ENCODE measurements around the gene ATAD2B.

ATAD2B gene

DNA sequence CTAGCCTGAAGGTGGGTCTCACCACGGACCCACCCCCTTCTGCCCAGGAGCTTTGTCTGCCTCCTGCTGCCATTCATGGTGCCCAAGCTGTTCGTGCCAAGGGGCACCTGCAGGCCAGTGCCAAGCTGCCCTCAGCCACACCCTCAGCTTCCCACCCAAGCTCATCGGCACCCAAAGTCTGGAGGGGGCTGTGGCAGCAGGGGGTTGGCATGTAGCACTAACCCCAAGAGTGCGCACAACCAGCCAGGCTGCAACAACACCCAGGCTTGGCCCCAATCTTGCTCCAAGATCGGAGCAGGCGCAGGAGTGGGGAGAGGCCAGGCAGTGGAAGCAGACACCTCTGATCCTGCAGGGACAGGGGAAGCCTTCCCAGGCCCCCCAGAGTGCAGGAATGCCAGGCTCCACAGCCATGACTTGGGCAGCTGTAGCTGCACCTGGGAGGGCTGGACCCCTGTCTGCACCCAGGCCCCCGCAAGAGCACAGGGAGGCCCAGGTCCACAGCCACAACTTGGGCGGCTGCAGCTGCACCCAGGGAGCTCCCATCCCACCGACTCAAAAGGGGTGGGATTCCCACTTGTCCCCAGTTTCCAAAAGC is 89.9 kb downstream of the ATAD2B start:
- no peak for TF ChIP-seq ZNF274 (IDR thresholded peaks at IDR 0.05; ENCODE audit: low read depth, low read length)
- no peak overlapping the region for H3K4me3 ChIP-seq (ENCODE audit: low read length)

DNA sequence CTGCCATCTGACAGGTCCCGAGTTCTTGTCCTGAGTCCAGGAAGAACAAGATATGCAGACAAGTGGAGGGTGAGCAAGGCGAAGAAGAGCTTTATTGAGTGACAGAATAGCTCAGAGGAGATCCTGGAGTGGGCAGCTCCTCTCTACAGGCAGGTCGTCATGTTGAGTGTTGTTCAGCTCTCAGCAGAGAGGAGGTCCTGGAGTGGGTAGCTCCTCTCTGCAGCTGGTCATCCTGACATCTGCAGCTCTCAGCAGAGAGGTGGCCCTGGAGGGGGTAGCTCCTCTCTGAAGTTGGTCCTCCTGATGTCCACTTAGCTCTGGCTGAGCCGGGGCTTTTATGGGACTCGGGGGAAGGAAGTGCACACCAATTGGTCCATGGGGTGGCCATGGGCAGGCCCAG is 90.4 kb downstream of the ATAD2B start:
- no peak for TF ChIP-seq ZNF274 (IDR thresholded peaks at IDR 0.05; ENCODE audit: low read depth, low read length)
- no peak overlapping the region for H3K4me3 ChIP-seq (ENCODE audit: low read length)

DNA sequence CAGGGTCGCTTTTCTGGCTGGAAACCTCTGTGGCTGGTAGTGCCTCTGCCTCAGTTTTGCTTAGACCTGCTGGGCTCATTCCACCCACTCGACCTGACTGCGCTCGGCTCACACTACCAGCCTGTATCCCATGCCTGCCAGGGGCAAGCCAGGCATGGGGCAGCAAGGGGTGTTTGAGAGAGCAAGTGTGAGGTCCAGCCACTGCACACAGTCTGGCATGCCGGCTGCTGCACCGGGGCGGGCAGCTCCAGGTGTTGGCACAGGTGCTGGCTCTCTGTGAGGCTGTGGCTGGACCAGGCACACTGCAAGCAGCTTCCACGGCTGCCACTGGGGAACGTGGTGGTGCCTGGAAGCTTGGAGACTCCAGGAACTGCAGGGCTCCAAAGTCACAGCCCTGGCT is 90.9 kb downstream of the ATAD2B start:
- no peak for TF ChIP-seq ZNF274 (IDR thresholded peaks at IDR 0.05; ENCODE audit: low read depth, low read length)
- H3K4me3 ChIP-seq (ENCODE audit: low read length): no peak overlapping the region

DNA sequence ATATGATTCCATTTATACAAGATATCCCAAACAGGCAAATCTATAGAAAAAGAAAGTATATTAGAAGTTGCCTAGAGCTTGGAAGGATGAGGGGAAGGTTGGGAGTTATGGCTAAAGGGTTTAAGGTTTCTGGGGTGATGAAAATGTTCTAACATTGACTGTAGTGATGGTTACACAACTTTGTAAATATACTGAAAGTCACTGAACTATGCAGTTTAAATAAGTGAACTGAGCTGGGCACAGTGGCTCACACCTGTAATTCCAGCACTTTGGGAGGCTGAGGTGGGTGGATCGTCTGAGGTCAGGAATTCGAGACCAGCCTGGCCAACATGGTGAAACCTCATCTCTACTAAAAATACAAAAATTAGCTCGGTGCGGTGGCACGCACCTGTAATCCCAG is 91.5 kb downstream of the ATAD2B start:
- no peak for TF ChIP-seq ZNF274 (IDR thresholded peaks at IDR 0.05; ENCODE audit: low read depth, low read length)
- no peak overlapping the region for H3K4me3 ChIP-seq (ENCODE audit: low read length)

DNA sequence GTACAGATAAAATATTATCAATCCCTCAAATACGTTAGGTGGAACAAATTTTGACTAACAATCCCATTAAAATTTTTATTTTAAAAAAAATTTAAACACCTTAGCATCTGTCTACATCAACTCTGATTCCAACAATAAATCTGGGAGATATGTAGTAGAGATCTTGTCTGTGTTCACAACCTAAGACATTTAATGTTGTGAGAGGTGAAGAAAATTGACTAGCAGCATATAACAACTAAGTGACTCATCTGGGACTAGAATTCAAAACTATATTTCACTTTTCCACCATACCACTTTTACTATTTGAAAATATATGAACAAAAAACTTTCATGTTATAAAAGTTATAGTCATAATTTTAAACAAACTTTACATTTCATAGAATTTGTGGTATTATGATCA is 97.9 kb downstream of the ATAD2B start:
- no peak for TF ChIP-seq ZNF274 (IDR thresholded peaks at IDR 0.05; ENCODE audit: low read depth, low read length)
- no peak overlapping the region for H3K4me3 ChIP-seq (ENCODE audit: low read length)

DNA sequence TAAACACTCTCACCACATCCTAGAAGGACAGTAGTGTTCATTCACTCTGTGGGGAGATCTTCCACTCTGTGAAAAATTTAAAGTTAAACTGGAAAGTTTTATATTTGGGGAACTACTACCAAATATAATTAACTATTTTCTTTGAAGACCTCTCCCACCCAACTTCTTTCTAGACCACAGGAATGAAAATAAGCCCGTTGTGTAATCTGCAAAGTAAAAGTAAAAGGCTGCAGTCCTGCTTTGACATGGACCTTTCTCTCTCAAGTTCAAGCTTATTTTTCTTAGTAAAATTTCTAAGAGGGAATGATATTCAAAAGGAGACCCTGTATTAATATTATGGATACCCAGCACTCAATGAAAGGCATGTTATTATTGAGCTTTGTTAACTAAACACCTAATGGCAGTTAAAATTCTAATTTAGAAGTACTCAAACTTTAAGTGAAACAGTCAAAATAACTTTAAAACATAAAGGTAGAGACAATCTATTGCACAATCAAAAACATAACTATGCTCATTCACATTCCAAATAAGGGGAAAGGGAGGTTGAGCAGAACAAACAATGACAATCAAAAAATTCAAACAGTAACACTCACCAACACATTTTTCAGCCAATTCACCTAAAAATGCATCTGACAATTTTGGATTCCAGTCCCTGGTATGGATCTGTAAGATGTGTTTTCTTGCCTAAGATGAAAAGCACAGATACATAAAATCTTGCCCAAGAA is 98.5 kb downstream of the ATAD2B start:
- TF ChIP-seq ZNF274 (IDR thresholded peaks at IDR 0.05; ENCODE audit: low read depth, low read length): no peak
- no peak overlapping the region for H3K4me3 ChIP-seq (ENCODE audit: low read length)

DNA sequence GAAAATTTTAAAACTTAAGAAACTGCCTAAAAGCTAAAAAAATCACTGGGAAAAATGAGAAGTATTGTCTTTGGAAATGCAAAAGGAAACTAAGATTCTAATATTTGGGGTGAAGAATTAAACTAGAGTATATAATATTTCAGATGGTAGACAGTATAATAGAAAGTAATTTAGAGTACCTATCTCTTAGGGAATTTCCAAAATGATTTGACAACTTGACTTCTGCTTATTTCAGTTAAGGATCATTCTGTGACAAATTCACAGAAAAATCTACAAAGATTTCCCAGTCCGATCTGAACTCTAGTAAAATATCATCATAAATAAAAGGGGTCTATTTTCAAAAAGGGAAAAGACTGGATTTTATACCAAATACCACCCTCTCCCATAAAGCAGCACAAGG is 99.6 kb downstream of the ATAD2B start:
- no peak for TF ChIP-seq ZNF274 (IDR thresholded peaks at IDR 0.05; ENCODE audit: low read depth, low read length)

DNA sequence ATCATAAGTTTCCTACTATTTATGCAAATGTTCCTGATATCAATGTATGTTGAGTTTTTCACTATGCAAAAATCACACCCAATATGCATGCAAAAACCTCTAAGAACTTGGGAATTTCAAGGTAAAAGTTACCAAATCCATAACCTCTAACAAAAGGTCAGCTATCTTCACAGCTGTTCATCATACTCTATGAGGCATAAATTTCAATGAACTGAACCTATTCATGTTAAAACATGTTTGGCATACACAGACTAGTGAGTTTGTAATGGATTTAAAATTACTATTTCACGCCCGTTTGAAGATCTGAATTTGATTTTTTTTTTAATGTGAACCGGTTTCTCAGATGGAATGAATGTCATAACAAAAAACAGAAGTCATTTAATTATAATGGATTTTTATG is 100.2 kb downstream of the ATAD2B start:
- no peak overlapping the region for H3K4me3 ChIP-seq (ENCODE audit: low read length)
- no peak for TF ChIP-seq ZNF274 (IDR thresholded peaks at IDR 0.05; ENCODE audit: low read depth, low read length)

More for the DNA sequence above, 99.6 kb downstream of the ATAD2B start:
- H3K4me3 ChIP-seq (ENCODE audit: low read length): no peak overlapping the region

DNA sequence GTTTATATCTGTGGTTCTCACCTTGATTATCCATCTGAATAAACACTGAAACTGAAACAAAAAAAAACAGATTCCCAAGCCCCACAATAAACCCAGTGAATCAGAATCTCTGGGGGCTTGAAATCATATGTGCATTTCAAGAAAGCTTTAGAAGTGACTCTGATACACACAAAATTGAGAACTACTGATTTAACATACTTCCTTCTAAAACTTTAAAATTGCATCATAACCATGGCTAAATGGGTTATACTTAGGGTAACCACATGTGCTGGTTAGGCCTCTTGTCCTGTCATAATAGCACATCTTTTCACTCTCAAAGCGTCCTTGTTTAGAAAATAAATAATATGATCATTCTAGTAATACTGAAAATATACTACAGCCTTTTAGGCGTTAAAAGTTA is 100.9 kb downstream of the ATAD2B start:
- TF ChIP-seq ZNF274 (IDR thresholded peaks at IDR 0.05; ENCODE audit: low read depth, low read length): no peak
- H3K4me3 ChIP-seq (ENCODE audit: low read length): no peak overlapping the region

DNA sequence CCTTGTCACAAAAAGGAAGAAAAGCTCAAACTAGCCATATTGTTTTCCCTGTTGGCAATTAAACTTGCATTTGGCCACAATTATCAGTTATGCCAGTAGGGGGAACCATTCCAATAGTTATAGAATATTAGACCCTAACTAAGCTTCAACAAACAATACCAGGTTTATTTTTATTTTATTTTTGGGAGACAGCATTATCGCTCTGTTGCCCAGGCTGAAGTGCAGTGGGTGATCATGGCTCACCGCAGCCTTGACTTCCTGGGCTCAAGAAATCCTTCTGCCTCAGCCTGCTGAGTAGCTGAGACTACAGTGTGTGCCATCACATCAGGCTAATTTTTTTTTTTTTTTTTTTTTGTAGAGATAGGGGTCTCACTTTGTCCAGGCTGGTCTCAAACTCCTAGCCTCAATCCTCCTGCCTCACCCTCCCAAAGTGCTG is 102.1 kb downstream of the ATAD2B start:
- no peak for TF ChIP-seq ZNF274 (IDR thresholded peaks at IDR 0.05; ENCODE audit: low read depth, low read length)
- H3K4me3 ChIP-seq (ENCODE audit: low read length): no peak overlapping the region

DNA sequence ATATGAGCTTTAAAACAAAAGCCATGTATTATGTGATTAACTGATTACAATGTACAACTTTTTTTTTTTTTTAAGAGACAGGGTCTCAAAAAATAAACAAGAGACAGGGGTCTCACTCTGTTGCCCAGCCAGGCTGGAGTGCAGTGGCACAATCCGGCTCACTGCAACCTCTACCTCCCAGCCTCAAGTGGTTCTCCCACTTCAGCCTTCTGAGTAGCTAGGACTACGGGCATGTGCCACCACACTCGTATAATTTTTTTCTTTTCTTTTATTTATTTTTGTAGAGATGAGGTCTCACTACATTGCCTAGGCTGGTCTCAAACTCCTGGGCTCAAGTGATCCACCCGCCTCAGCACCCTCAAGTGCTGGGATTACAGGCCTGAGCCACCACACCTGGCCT is 103.1 kb downstream of the ATAD2B start:
- no peak overlapping the region for H3K4me3 ChIP-seq (ENCODE audit: low read length)
- no peak for TF ChIP-seq ZNF274 (IDR thresholded peaks at IDR 0.05; ENCODE audit: low read depth, low read length)

DNA sequence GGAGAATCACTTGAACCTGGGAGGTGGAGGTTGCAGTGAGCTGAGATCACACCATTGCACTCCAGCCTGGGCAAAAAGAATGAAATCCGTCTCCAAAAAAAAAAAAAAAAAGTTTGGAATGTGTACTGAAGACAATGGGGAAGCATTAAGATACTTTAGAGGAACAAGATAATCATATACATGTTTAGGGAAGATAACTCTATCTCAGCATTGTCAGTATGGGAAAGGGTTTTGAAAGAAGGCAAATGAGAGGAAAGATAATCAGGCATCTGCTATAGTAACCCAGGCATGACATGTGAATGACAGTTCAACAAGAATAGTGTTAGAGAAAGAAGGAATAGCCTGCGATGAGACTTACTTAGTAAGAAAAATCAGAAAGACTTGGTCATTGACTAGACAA is 112.0 kb downstream of the ATAD2B start:
- no peak for TF ChIP-seq ZNF274 (IDR thresholded peaks at IDR 0.05; ENCODE audit: low read depth, low read length)
- H3K4me3 ChIP-seq (ENCODE audit: low read length): no peak overlapping the region

DNA sequence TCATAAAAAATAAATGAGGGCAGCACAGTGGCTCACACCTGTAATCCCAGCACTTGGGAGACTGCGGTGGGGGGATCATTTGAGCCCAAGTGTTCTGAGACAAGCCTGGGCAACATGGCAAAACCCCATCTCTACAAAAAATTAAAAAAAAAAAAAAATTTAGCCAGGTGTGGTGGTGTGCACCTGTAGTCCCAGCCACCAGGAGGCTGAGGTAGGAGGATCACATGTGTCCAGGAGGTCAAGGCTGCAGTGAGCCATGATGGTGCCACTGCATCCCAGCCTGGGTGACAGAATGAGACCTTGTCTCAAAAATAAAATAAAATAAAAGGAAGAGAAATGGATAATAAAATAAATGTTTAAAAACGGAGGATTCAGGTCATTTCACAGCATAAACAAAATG is 113.5 kb downstream of the ATAD2B start:
- H3K4me3 ChIP-seq (ENCODE audit: low read length): no peak overlapping the region
- TF ChIP-seq ZNF274 (IDR thresholded peaks at IDR 0.05; ENCODE audit: low read depth, low read length): no peak

DNA sequence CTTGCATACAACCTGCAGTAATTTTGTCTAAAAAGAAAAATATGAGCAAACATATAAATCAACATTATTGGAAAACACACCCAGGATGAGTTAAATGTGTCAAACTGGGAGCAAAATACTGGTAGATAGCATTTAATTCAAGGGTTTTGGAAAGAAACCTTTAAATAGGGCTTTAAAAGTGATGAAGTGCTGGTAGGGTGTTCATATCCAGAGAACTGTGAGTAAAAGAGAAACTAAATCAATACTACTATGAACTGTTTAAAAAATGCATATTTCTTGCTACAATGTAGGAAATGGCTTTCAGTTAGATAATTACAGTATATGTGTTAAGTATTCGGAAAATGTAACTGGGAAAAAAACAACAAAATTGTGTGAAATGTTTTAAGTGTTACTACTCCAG is 117.8 kb downstream of the ATAD2B start:
- no peak overlapping the region for H3K4me3 ChIP-seq (ENCODE audit: low read length)
- TF ChIP-seq ZNF274 (IDR thresholded peaks at IDR 0.05; ENCODE audit: low read depth, low read length): no peak

DNA sequence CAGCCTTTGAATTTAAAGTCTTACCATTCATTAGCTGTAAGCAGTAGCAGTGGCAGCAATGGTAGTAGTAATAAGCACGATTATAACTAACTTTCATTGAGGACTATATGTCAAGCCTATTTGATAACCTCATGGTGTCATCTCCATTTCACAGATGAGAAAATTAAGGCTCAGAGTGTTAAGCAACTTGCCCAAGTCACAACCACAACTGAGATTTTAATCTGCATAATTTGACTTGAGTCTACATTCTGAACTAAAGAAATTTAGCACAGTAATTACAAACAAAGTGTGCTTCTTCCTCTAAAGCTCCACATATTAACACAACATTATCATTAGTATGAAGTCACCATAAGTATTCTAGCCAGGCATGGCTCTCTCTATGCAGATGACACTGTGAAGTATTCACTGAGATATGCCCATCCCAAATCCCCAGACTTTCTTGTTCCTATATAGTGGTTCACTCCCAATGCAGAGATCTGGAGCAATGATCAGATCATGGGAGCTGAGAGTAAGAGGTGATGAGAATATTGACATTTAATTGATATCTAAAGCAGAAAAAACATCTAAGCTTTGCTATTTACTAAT is 120.2 kb downstream of the ATAD2B start:
- TF ChIP-seq ZNF274 (IDR thresholded peaks at IDR 0.05; ENCODE audit: low read depth, low read length): no peak
- H3K4me3 ChIP-seq (ENCODE audit: low read length): no peak overlapping the region

Measured in GM08714 (cell line).